Heart right ventricle (tissue), 16 donors: ENCODE data around the gene ADGRA3. TPM values are rescaled to one million over a fixed set of nuclear protein-coding genes. Genes with fewer than 3 reads are reported as not detected.

Source experiments
- ATAC-seq, 8 donors: fragments of 200-7000 bp; cut with Tn5 transposase; one replicate each; pipeline ENCODE4 v1.9.1; 2020; ENCODE audit warnings: mild to moderate bottlenecking in 8 of 8, moderate library complexity in 8 of 8, moderate number of reproducible peaks in 1 of 8
- DNase-seq, 2 donors: peaks; one replicate each; pipeline ENCODE4 v3.0.0-alpha.2; 2020
- H3K27ac ChIP-seq, 10 donors: fragments of 200-600 bp; sonication (generic) in 2 of 10; one replicate each; pipeline versions ENCODE4 v1.5.0 to v1.8.0; 2020 to 2022; ENCODE audit warnings: mild to moderate bottlenecking in 3 of 10
- H3K27me3 ChIP-seq, 7 donors: fragments of 200-600 bp; one replicate each; pipeline ENCODE4 v1.8.0; 2021 to 2022; ENCODE audit warnings: mild to moderate bottlenecking in 2 of 7
- H3K36me3 ChIP-seq, 9 donors: fragments of 200-600 bp; sonication (generic) in 1 of 9; one replicate each; pipeline versions ENCODE4 v1.5.0 to v1.8.0; 2020 to 2022; ENCODE audit warnings: mild to moderate bottlenecking in 2 of 9
- H3K4me1 ChIP-seq, 9 donors: fragments of 200-600 bp; sonication (generic) in 1 of 9; one replicate each; pipeline versions ENCODE4 v1.5.0 to v1.8.0; 2020 to 2022; ENCODE audit warnings: mild to moderate bottlenecking in 4 of 9
- H3K4me3 ChIP-seq, 10 donors: fragments of 200-600 bp; sonication (generic) in 2 of 10; one replicate each; pipeline versions ENCODE4 v1.5.0 to v1.8.0; 2020 to 2022; ENCODE audit warnings: mild to moderate bottlenecking in 7 of 10, moderate library complexity in 2 of 10
- H3K9me3 ChIP-seq, 11 donors: fragments of 200-600 bp in 10 of 11; sonication (generic) in 2 of 11; one replicate each; pipeline versions ENCODE4 v1.5.0 to v1.8.0; 2013 to 2022; ENCODE audit warnings: mild to moderate bottlenecking in 2 of 11, control low read depth in 1 of 11, moderate library complexity in 1 of 11
- CTCF ChIP-seq, 9 donors: fragments of 200-600 bp; sonication (generic) in 2 of 9; IDR thresholded peaks; one replicate each; pipeline versions ENCODE4 v1.5.0 to v1.8.0; 2021 to 2022; ENCODE audit warnings: antibody characterized with exemption in 9 of 9, mild to moderate bottlenecking in 5 of 9, moderate library complexity in 1 of 9
- WGBS, 2 donors: extraction: QIAGEN DNeasy Blood & Tissue Kit; methylation state at CpG; one replicate each; pipeline ENCODE4 v1.1.7; 2013; ENCODE audit warnings: inconsistent platforms in 1 of 2; 5-methylcytosine and 5-hydroxymethylcytosine counted together
- intact Hi-C, 10 donors: fragments of 100-400 bp; cut with DNase I; formaldehyde crosslinking; loops; one replicate each; pipeline versions ENCODE4 v1.11.1 to v1.14.2; 2022
- polyA plus RNA-seq, 2 donors: library from polyadenylated mRNA; stranded (reverse); fragments of 200-250 nt; gene quantifications; one replicate each; pipeline ENCODE4 v1.2.3, GENCODE V29; 2013
- total RNA-seq, 10 donors: library from RNA; stranded (reverse); fragmentation: NEBNext Ultra II Directional in 3 of 10; extraction: Animal tissue kit (Norgen Biotek cat#: 25700) in 3 of 10; gene quantifications; one replicate each; pipeline versions ENCODE4 v1.2.1 to v1.2.4, GENCODE V29; 2021 to 2023
- donor health status: Arrhythmogenic right ventricular cardiomyopathy.
- donor health status: ischemic (EF 13 %, LVEDD 7.1; RV severe dilation, severe dysfunction).
- donor health status: healthy with polysubstance abuse.
- donor health status: DM: no; HTN: yes; CAD: no.
- donor health status: DM: no; HTN: no; CAD: no.
- donor health status: ischemic (EF 25% LVEDD 6.9; RV normal size, moderate dysfunction).
- donor health status: ischemic (EF 25% LVEDD 5.7; RV mildly dilated, moderate dysfunction).
- donor health status: healthy.
- donor health status: DM: yes; HTN: yes; CAD: no.
- donor health status: Ischemic cardiomyopathy.
- donor health status: ischemic (EF 35%, LVEDD 5.7; RV mildly dilated, moderate dysfunction).
- donor health status: nonischemic (EF 11% LVEDD 7.7; RV severe dilation, severe dysfunction).
- donor health status: DM: yes; HTN: yes; CAD: no.
- donor health status: PGD.
- donor health status: ischemic (EF 29% LVEDD 5.4; RV normal size, mild dysfunction).
- donor health status: nonischemic (EF 23%, LVEDD 6.1; RV moderate dilation, normal function).

The ADGRA3 gene
- total and polyA plus RNA-seq, 12 donors, result 4.9 to 29.5 (median 20.8) TPM

DNA sequence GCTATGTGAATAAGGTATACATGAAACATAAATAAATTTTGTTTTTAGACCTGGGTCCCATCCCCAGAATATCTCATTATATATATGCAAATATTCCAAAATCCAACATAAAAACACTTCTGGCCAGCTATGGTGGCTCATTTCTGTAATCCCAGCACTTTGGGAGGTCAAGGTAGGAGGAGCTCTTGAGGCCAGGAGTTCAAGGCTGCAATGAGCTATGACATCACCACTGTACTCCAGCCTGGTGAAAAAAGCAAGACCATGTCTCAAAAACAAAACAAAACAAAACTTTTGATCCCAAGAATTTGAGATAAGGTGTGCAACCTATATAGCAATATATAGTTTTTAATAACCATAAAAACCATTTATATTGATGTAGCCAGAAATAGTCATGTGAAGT is 5.4 kb upstream of the ADGRA3 start:
- DNase-seq (no peak), ATAC-seq (no peak)
- Histone ChIP-seq H3K9me3 (no peaks in the 10 kb centered on the region), H3K36me3 (no peaks in the 10 kb centered on the region), H3K27ac (no peak overlapping the region), H3K27me3 (peaks cover 0 to 8% (median 0%) of the 10 kb centered on the region in 7 donors), H3K4me1 (peaks cover 0 to 8% (median 0%) of the 10 kb centered on the region in 9 donors), H3K4me3 (no peak overlapping the region)
- TF ChIP-seq CTCF (IDR thresholded peaks at IDR 0.05), result no peak
- intact Hi-C loops, result no loop called here

DNA sequence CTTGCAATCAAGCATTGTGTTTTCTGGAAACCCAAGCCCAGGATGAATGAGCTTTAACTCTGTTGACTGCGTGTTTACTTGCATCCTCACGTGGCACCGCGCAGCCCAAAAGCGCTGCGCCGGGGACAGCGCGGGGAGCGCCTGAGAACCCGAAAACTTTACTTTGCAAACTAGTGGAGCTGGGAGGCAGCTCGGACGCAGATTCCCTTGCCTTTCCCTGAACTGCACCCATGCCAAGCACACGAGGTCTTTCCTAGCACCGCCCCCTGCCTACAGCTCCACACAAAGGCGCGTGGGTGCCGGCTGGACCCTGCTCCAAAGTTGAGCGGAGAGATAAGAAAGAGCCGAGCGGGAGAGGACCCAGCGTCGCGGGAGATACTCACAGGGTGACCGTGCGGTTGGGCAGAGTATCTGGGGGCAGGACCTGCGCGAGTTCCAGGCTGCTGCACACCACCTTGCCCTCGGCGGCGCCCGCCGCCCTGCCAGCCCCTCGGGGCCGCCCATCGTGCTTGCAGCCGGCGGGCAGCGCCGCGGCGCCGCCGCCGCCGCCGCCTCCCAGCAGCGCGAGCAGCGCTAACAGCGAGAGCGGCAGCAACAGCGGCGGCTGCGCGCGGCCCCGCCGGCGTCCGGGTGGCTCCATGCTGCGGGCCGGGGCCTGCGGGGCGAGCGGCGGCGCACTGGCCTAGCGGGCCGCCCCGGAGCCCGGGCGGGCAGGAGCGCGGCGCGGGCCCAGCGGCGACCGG is 550 bp downstream of the ADGRA3 start:
- Histone ChIP-seq H3K36me3 (no peaks in the 10 kb centered on the region), H3K4me3 (peak overlapping the region; percentile 43 to 74 (median 62)), H3K4me1 (peaks cover 2 to 29% (median 7%) of the 10 kb centered on the region in 9 donors), H3K9me3 (no peaks in the 10 kb centered on the region), H3K27me3 (peaks cover 0 to 18% (median 0%) of the 10 kb centered on the region in 7 donors), H3K27ac (peak overlapping the region; percentile 52 to 88 (median 86))
- TF ChIP-seq CTCF (IDR thresholded peaks at IDR 0.05), result peak in 3 of 9 donors; percentile 34 to 41 (median 39)
- DNase-seq (peak; percentile 61 to 63), ATAC-seq (peak; percentile 50 to 84 (median 71))
- intact Hi-C loops, result loop anchor here in 4 of 10 donors (5.0 to 10.0 kb wide), 3 partner anchors 43 to 101 kb away; no protein-coding TSS in a partner anchor
- WGBS, 2 donors, result 0 to 1% methylated on average over 48 to 80 of the region's 80 CpGs

- H3K36me3 ChIP-seq, result no peaks in the 10 kb centered on the region
- intact Hi-C loops, result loop anchor here in 1 of 10 donors (10.0 kb wide), 1 partner anchor 100 kb away; no protein-coding TSS in a partner anchor
- no peak for DNase-seq
- no peak for ATAC-seq
- peaks cover 0 to 18% (median 0%) of the 10 kb centered on the region in 7 donors for H3K27me3 ChIP-seq
- H3K27ac ChIP-seq, result peak overlapping the region in 7 of 10 donors; percentile 40 to 88 (median 70)
- no peaks in the 10 kb centered on the region for H3K9me3 ChIP-seq
- WGBS, 2 donors, result 3 to 8% methylated on average over 8 of the region's 8 CpGs
- peak overlapping the region; percentile 43 to 74 (median 61) for H3K4me3 ChIP-seq
- peaks cover 2 to 29% (median 7%) of the 10 kb centered on the region in 9 donors for H3K4me1 ChIP-seq
- TF ChIP-seq CTCF (IDR thresholded peaks at IDR 0.05), result no peak
These were observed 1.4 kb downstream of the ADGRA3 start for GRCh38 chr4:22514481-22514880.

- 52 to 65% methylated on average over 6 of the region's 6 CpGs for WGBS, 2 donors
- intact Hi-C loops, result loop anchor here in 1 of 10 donors (10.0 kb wide), 1 partner anchor 99 kb away; no protein-coding TSS in a partner anchor
- DNase-seq (no peak), ATAC-seq (no peak)
- Histone ChIP-seq H3K4me3 (peak overlapping the region in 7 of 10 donors; percentile 58 to 74 (median 62)), H3K9me3 (no peaks in the 10 kb centered on the region), H3K27ac (peak overlapping the region in 2 of 10 donors; percentile 54 to 70), H3K36me3 (no peaks in the 10 kb centered on the region), H3K4me1 (peaks cover 2 to 29% (median 7%) of the 10 kb centered on the region in 9 donors), H3K27me3 (peaks cover 0 to 18% (median 0%) of the 10 kb centered on the region in 7 donors)
- no peak for TF ChIP-seq CTCF (IDR thresholded peaks at IDR 0.05)
These were observed 1.9 kb downstream of the ADGRA3 start for GRCh38 chr4:22514001-22514400.
